IPS-NIHi11 (cell line): ENCODE measurements around the gene COBLL1.
"Not testable (repeated sequence)": the region's sequence is repeated elsewhere in the genome, so short reads cannot be mapped to it uniquely, and the experiment has no call there.

Source experiments
- DNase-seq: peaks from one replicate; pipeline ENCODE4 v3.0.0; 2012; ENCODE audit warnings: mixed read lengths, low spot score

COBLL1 gene, protein sequence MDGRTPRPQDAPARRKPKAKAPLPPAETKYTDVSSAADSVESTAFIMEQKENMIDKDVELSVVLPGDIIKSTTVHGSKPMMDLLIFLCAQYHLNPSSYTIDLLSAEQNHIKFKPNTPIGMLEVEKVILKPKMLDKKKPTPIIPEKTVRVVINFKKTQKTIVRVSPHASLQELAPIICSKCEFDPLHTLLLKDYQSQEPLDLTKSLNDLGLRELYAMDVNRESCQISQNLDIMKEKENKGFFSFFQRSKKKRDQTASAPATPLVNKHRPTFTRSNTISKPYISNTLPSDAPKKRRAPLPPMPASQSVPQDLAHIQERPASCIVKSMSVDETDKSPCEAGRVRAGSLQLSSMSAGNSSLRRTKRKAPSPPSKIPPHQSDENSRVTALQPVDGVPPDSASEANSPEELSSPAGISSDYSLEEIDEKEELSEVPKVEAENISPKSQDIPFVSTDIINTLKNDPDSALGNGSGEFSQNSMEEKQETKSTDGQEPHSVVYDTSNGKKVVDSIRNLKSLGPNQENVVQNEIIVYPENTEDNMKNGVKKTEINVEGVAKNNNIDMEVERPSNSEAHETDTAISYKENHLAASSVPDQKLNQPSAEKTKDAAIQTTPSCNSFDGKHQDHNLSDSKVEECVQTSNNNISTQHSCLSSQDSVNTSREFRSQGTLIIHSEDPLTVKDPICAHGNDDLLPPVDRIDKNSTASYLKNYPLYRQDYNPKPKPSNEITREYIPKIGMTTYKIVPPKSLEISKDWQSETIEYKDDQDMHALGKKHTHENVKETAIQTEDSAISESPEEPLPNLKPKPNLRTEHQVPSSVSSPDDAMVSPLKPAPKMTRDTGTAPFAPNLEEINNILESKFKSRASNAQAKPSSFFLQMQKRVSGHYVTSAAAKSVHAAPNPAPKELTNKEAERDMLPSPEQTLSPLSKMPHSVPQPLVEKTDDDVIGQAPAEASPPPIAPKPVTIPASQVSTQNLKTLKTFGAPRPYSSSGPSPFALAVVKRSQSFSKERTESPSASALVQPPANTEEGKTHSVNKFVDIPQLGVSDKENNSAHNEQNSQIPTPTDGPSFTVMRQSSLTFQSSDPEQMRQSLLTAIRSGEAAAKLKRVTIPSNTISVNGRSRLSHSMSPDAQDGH

DNA sequence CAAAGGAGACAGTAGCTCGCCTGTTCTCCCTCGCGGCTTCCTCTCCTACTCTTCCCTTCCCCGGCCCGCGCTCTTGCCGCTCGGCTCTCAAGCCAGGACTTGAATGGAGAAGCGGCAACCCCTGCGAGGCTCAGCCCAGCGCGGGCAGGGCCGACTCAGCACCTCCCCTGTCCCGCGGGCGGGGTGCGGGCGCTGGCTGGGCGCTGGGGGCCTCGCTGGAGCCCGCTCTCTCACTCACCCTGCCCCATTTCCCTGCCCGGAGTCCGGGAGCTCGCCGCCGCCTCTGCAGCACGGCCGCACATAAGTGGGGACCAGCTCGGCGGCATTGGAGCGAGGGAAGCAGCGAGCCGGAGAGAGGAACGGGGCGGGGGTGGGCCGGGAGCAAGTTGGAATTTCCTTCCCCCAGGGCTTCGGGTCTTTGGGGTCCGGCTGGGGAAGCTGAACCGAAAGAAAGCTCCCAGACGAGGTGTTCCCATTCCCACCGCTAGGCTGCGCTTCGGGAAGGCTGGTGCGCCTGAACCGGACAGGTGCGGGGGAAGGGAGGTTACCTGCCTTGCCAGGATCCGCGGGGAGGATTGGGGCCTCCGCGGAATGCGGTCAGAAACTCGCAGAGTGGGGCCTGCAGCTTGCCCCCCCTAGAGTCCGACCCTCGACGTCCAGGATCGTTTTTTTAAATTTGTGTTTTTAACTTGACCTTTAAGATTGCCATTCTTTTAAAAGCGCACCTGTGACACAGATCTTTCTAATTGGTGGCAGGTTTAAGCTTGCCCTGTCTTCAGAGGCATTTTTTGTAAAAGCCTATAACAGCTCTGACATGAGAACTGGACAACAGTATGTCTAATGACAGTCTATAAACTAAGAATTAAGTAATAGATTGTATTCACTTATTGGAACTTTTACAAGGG is at the start of gene COBLL1:
TSS of gene COBLL1 (minus strand) at position 105 of the 905 bp plus-strand sequence. CDS start 627 bp downstream, outside the sequence.
- DNase-seq, result peak; percentile 83

DNA sequence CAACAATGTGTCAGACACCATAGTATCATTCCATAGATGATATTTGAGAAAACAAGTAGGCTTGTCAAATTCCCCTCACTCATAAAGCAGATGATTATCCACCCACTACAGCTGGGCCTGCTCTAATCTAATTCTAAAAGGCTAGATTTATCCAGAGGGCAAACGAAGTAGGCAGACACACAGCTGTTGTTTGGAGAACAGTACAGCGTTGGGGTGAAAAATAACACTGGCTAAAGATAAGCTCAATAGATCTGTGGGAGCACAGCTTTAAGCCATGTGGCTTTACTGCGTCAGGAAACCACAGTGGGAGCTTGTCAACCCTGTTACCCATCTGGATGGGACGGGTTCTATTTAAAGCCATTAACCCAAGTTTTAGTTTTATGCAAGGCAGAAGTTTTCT is 48.9 kb upstream of the COBLL1 start:
- DNase-seq, result no peak

DNA sequence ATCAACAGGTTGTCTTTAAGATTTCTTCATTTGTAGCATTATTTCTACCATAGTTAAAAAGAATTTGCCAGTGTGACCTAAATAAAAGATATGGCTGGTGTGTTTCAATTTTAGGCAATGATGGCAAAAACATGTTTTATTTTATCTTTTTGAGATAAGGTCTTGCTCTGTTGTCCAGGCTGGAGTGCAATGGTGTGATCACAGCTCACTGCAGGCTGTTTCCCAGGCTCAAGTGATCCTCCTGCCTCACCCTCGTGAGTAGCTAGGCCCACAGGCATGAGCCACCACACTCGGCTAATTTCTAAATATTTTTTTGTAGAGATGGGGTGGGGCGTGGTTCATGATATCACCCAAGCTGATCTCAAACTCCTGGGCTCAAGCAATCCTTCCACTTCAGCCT is 47.0 kb upstream of the COBLL1 start:
- DNase-seq, result no peak

DNA sequence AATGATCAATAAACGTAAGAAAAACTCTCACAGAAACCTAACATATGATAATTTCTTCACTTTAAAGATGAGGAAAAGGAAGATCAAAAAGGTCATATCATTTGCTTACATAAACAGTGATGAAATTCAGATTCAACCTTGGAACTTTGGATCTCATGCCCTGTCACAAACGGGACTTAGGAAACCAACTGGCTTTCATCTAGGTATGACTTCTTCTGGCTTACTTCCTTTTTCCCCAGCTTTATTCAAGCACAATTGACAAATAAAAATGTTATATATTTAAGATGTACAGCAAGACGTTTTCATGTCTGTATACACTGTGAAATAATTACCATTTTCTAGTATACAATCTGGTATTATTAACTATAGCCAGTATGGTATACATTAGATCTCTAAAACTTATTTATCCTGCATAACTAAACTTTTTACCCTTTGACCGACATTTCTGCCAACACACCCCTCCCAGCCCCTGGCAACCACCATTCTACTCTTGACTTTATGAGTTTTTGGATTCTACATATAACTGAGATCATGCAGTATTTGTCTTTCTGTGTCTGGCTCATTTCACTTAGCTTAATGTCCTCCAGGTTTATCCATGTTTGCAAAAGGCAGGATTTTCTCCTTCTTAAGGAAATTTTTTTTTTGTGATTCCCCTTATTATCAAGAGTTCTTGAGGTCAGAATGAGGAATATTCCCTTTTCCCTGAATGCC is 46.0 kb upstream of the COBLL1 start:
- DNase-seq, result no peak

DNA sequence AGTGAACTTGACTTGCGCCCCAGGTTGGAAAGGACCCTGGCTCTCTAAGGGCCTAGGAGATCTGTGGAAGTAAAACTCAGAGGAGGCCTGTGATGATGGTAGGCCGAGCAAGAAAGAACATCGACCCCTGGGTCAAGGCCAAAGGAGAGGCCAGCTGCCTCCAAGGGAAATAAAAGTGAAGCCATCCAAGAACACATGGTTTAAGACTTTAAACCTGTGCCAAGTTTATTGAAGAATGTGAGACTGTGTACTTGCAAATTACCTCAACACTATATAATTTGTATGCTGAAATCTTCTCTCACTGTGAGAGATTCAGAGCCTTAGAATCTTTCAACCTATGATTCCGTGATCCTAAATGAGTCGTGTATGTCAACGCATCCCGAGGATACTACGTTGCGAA is 40.7 kb upstream of the COBLL1 start:
- DNase-seq, result no peak

DNA sequence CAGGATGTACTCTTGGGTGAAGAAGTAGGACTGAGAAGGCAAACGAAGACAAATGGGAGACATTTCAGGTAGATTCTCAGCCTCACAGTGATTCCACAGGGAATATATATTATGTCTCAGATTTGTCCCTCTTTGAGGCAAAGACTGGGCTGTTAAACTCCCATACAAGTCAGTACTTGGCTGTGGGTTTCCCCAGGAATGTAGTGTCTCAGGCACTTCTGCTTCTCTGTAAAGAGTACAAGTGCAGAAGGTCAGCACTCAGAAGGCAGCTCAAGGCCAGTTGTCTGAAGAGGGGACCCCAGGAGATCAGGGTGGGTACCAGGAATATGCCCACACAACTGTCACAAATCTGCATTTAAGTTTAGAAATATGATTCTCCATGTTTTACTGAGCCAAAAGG is 39.9 kb upstream of the COBLL1 start:
- DNase-seq, result no peak

DNA sequence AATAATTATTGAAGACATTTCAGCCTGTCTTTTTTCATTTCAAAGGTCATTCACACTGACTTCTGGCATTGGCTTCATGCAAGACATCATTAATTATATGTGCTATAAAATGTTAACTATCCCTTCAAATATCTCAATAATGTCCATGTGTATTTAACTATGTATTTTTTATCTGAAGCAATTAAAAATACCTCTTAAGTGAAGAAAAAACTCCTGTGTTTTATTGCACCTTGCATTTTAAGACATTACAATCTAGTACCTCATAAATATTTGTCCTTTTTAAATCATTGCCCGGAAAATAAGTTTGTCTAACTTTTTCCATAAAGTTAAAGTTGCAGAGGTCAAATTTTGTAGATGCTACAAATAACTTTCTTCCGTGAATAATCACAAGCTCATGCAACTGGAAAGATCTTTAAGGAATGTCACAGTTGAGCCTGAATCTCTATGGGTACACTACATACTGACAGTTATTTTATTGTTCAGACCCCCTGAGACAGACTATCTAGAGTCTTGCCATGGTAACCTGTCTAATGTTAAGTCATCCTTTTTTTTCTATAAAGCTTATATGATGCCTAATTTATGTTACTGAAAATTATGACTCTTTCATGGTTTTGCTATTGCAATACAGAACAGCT is 38.4 kb upstream of the COBLL1 start:
- no peak for DNase-seq

DNA sequence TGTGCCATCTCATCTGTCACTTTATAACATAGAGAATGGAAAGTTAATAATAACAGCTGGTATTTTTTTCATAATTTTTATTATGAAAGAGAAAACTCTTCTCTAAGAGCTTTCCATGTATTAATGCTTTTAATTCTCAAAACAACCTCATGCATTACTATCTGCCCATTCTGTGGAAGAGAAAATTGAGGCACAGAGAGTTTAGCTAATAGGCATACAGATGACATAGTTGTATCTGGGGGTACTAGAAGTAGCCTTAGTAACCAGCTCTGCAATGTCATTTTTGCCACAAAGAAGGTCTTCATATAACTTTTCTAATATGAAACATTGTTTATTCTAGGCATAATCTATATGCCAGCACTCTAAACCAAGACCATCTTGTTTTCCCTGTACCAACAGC is 36.3 kb upstream of the COBLL1 start:
- no peak for DNase-seq

DNA sequence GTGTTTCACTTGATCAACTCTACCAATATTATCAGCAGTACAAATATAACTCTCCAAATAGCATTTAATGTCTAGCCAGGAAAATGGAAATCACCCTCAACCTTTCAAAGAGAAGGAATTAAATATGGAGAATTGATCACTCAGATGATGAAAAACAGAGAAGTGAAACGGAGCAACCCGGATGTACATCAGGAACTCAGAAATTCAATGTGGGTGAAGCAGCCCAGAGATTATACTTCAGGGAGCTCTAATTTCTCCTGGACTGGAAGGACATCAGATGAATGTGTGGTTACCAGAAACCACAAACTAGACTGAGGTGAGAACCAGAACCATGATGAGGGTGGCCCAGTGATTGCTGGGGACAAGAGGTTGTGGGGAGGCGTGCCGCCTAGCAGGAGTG is 35.5 kb upstream of the COBLL1 start:
- no peak for DNase-seq

DNA sequence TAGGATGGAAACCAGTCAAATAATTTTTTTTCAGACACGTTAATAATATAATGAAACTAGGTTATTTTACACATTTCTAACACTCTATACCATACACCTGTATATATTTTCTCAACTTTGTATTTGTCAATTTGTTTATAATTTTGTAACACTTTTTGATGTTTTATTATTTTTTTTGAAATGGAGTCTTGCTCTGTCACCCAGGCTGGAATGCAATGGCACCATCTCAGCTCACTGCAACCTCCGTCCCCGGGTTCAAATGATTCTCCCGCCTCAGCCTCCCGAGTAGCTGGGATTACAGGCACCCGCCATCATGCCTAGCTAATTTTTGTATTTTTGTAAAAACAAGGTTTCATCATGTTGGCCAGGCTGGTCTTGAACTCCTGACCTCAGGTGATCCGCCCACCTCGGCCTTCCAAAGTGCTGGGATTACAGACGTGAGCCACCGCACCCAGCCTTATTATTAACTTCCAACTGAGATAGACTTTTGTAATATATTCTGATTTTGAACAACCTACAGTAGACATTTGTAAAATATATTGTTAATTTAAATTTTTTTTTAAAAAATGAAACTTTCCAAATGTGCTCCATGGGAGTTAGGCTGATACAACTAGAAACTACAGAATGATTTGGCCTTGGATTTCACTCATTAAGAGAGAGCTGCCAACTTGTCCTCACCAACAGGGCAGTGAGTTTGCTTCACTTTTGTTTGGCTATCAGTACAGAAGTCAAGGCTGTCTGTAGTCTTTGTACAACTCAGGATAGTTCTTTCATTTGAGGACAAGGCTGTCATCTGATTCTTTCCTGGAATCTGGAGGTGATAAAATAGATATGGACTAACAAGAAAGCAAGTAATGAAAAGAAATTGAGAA is 33.9 kb upstream of the COBLL1 start:
- DNase-seq, result no peak

DNA sequence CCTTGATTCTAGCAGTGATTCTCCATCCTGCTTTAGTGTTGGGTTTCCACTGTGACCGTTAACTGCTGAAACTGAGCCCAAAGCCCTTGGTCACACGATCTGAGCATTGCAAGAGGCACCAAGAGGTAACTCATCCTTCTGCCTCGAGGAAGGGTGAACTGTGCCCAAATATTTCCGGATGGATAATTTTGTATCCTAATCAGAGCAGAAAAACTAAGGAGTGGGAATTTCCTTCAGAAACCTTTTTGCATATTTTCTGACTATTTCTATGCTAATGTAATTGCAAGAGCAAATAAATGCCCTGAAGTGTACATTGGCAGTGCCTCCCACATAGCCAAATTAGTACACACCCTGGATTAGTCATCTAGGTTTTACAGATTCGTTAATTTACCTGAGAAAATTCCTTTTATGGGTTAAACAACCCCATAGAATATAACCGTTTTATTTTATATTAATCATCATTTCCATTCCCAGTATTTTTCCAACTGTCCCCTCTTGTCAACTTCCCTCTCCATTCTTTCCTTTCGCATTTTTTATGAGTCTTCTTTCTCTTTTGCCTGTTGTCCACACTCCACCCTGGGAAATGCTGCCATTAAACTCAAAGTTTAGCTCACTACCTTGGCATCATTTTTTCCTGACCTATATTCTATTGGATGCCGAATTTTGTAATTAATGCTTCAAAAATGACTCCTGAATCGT is 31.7 kb upstream of the COBLL1 start:
- no peak for DNase-seq

DNA sequence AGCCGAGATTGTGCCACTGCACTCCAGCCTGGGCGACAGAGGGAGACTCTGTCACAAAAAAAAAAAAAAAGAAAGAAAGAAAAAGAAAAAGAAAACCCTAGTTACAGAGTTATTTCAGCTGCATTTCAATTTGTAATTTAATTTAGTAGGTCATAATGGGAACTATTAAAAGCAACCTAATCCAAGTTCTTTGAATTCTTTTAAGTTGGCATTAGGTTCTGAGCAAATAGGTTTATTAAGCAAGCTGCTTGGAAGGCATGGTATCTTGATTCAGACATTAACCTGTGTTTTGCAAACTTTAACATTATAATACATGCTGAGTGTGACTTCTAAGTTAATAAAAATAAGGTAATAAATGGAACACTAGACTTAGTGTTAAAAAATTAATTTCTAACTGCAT is 29.8 kb upstream of the COBLL1 start:
- no peak for DNase-seq

DNA sequence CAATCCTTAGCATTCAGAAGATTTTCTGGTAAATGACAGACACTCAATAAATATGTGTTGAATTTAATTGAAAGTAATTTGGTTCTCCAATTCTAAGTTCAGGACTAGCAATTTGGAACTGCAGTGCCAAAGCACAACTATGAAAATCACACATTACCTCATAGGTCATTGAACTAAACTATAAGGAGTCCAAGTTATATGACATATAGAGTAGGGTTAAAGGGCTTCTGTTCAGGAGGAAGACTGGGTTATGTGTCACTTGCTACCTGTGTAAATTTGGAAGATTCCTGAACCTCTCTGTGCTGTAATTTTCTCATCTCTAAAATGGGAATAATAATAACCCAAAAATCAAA is 27.8 kb upstream of the COBLL1 start:
- no peak for DNase-seq

DNA sequence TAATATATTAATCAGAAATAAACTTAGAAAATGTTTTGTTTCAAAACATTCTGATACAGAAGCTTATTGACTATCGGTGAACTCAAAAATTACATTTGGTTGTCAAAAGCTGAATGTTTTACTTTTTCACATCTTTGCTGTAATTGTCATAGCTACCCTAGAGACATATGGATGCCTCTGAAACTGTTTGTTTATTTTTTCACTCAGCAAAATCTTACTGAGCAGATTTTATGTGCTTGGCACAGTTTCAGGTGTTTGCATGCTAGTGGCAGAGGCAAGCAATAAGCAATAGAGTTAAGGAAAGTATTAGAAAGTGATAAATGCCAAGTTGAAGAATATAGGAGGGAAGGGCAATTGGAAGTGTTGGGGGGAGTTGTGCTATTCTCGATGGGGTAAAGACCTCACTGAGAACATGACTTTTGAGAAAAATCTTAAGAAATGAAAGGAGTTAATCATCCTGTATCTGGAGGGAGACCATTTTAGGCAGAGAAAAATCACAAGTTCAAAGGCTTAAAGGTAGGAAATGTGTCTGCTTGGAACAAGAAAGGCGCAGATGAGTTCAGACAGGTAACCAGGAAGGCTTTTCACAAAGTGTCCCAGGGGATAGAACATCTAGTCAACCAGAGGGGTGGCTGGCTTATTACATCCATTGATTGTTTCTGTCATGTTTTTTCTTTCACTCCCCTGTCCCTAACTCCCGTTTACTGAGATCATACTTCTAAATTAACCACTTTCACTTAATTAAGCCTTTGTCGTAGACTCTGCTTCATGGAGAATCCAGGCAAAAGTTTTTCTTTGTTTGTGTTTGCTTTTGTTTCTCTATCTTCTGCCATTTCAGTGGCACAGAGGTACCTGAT is 27.2 kb upstream of the COBLL1 start:
- DNase-seq, result no peak

DNA sequence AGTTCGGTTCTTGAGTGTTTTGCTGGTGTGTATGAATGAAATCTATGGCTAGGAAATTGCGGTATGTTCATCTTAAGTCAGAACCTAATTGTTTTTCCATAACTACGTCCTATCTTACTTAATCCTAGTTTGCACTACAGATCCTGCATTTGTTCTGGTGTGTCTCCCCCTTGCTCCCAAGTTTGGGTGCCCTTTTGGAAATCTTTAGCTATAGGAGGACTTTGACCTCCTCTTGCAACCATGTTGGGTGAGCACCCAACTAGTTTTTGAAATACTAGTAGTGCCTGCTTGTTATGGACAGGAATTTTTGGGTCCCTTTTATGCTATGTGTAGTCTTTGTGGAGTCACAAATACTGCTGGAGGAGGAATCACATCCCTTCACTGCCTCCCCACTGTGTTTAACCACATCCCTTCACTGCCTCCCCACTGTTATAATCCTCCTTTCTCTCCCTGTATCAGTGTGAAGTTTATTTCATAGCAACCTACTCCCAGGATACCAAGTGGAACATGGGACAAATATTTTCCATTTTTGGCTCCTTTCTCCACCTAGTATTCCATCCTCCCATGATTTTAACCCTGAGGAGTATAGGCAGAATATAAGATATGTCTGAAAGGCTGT is 26.3 kb upstream of the COBLL1 start:
- no peak for DNase-seq

DNA sequence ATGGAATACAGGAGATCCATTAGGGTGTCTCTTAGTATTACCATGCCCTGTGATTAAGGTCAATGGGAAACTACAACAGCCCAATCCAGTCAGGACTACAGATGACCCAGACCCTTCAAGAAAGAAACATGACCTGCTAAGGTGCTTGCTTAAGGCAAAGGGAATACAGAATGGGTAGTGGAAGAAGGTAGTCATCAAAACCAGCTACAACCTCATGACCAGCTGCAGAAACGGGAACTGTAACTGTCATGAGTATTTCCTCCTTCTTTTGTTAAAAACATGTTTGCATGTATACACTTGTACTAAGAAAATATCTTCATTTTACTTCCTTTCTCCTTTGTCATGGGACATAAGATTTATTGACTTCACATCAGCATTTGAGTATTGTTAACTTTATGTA is 24.8 kb upstream of the COBLL1 start:
- DNase-seq, result not testable (repeated sequence)

DNA sequence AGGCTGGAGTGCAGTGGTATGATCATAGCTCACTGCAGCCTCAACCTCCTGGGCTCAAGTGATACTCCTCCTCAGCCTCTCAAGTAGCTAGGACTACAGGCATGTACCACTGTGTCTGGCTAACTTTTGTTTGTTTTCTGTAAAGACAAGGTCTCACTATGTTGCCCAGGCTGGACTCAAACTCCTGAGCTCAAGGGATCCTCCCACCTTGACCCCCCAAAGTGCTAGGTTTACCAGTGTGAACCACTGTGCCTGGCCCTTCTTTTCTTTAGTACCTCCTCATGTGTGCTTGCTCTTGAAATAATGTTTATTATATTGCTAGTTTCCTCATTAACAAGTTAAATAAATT is 19.0 kb upstream of the COBLL1 start:
- DNase-seq, result no peak
